Calu3 (cell line): ENCODE measurements around the gene CNKSR3. TPM values are rescaled to one million over a fixed set of nuclear protein-coding genes. Genes with fewer than 3 reads are reported as not detected.

Experiments
- BruUV-seq: library from RNA; stranded (reverse); fragments of 400-500 nt; replicated peaks from 2 replicates; lab custom pipeline; 2021; lab: Mats Ljungman, UMichigan
- CTCF ChIA-PET: fragments of 300-600 bp; sonication (Branson Sonifier 250); formaldehyde crosslinking; loops from one replicate; lab custom pipeline; 2022; ENCODE audit warnings: antibody characterized with exemption; lab: Charles Lee
- DNase-seq: peaks from one replicate; pipeline ENCODE4 v3.0.0; 2022
- H3K27ac Mint-ChIP-seq: one replicate; pipeline ENCODE4 v1.8.0; 2022; ENCODE audit warnings: mixed read lengths; ENCODE audit not compliant: unreplicated experiment
- H3K27me3 Mint-ChIP-seq: one replicate; pipeline ENCODE4 v1.8.0; 2022; ENCODE audit warnings: mixed read lengths; ENCODE audit not compliant: unreplicated experiment
- H3K36me3 Mint-ChIP-seq: one replicate; pipeline ENCODE4 v1.8.0; 2022; ENCODE audit warnings: mild to moderate bottlenecking, moderate library complexity, mixed read lengths; ENCODE audit not compliant: insufficient read depth, unreplicated experiment
- H3K4me1 Mint-ChIP-seq: one replicate; pipeline ENCODE4 v1.8.0; 2022; ENCODE audit warnings: mild to moderate bottlenecking, low read depth, mixed read lengths; ENCODE audit not compliant: unreplicated experiment
- H3K4me3 Mint-ChIP-seq: one replicate; pipeline ENCODE4 v1.8.0; 2022; ENCODE audit warnings: mild to moderate bottlenecking, low read depth, moderate library complexity, mixed read lengths; ENCODE audit not compliant: unreplicated experiment
- H3K9me3 Mint-ChIP-seq: one replicate; pipeline ENCODE4 v1.8.0; 2022; ENCODE audit warnings: low read depth, mixed read lengths; ENCODE audit not compliant: unreplicated experiment
- intact Hi-C: fragments of 100-400 bp; cut with micrococcal nuclease; formaldehyde crosslinking; loops from one replicate; pipeline ENCODE4 v1.10.0; 2022; ENCODE audit not compliant: unreplicated experiment
- total RNA-seq: library from RNA; stranded (reverse); gene quantifications from 2 replicates; pipeline ENCODE4 v1.2.3, GENCODE V29; 2022
- TF ChIP-seq, protein P1 (sequence below): fragments of 200-600 bp; IDR thresholded peaks from one replicate; pipeline ENCODE4 v1.8.0; 2022; ENCODE audit warnings: antibody characterized with exemption; ENCODE audit not compliant: unreplicated experiment

CNKSR3 gene
- total RNA-seq, 1 experiment from 2014 or later = 4.0 TPM

DNA sequence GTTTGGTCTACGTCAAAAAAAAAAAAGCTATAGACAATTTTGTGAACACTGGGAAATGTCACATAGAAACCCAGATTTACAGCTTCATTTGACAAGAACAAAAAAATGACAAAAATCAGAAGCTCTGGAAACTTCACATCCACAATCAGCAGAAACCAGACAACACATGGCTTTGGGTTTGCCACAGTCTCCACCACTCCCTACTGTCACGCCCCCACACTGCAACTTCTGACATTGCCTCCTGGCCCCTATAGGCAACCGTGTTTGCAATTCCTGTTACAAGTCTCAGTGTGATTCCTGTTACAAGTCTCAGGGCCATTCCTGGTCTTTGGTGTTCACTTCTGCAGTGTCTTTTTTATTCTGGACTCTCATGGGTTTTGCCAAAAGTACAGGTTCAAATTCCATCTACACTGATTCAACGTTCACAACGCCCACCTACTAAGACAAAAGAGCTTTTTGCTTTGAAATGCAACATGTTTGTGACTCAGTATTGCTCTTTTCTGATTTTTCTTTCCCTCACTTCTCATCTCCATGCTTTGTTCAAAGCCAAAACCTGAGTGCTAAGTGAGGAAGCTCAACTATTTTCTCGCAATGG, 12.0 kb downstream of the CNKSR3 start:
- Mint-ChIP-seq H3K4me3 (no peak overlapping the region), H3K9me3 (no peaks in the 10 kb centered on the region), H3K36me3 (no peaks in the 10 kb centered on the region), H3K27me3 (no peaks in the 10 kb centered on the region), H3K4me1 (peaks cover 12% of the 10 kb centered on the region), H3K27ac (no peak overlapping the region)
- no TSS peak for BruUV-seq
- CTCF ChIA-PET = no interaction called here
- TF ChIP-seq, protein P1, sequence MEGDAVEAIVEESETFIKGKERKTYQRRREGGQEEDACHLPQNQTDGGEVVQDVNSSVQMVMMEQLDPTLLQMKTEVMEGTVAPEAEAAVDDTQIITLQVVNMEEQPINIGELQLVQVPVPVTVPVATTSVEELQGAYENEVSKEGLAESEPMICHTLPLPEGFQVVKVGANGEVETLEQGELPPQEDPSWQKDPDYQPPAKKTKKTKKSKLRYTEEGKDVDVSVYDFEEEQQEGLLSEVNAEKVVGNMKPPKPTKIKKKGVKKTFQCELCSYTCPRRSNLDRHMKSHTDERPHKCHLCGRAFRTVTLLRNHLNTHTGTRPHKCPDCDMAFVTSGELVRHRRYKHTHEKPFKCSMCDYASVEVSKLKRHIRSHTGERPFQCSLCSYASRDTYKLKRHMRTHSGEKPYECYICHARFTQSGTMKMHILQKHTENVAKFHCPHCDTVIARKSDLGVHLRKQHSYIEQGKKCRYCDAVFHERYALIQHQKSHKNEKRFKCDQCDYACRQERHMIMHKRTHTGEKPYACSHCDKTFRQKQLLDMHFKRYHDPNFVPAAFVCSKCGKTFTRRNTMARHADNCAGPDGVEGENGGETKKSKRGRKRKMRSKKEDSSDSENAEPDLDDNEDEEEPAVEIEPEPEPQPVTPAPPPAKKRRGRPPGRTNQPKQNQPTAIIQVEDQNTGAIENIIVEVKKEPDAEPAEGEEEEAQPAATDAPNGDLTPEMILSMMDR = no peak
- DNase-seq = no peak
- intact Hi-C loops = no loop called here

DNA sequence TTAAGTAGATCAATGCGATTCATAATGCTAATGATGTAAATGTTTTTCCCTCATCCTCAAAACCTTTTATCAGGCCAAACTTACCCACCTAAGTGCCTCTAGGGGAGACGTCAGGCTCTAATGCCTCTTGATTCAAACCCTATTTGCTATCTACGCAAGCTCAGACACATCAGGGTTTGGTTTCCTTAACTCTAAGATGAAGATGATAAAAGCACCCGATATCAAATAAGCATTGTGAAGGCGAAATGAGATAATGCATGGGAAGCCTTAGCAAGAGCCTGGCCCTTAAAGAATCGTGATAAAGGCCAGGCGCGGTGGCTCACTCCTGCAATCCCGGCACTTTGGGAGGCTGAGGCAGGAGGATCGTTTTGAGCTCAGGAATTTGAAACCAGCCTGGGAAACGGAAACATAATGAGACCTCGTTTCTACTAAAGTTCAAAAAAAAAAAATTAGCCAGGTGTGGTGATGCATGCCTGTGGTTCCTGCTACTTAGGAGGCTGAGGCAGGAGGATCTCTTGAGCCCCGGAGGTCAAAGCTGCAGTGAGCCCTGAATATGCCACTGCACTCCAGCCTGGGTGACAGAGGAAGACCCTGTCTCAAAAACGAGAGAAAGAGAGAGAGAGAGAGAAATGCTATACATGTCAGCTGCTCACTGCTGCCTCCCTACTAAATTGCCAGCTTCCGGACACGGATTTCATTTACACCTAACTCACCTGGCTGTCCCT, 13.5 kb downstream of the CNKSR3 start:
- no peaks in the 10 kb centered on the region for H3K27me3 Mint-ChIP-seq
- intact Hi-C loops = no loop called here
- no peak overlapping the region for H3K27ac Mint-ChIP-seq
- H3K36me3 Mint-ChIP-seq = no peaks in the 10 kb centered on the region
- no peak for DNase-seq
- no peaks in the 10 kb centered on the region for H3K9me3 Mint-ChIP-seq
- H3K4me1 Mint-ChIP-seq = peaks cover 12% of the 10 kb centered on the region
- TF ChIP-seq, protein P1 = no peak
- CTCF ChIA-PET = no interaction called here
- H3K4me3 Mint-ChIP-seq = no peak overlapping the region
- BruUV-seq = no TSS peak

DNA sequence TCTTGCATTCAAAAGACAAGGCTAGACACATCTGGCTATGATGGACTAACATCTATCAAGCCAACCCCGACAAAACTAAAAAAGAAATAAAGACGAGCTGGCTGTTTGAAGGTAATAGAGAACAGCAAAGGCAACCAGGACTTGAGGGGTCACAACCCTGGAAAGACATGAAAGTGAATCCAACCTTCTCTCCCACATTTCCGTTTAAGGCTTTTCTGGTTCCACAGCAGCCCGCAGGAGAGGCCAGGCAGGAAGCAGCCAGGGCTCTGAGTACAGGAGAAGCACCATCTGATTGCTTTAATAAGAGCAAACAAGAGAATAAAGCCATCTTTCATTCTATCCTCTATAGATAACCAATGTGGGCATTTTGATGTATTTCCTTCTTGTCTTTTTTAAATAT, 14.3 kb downstream of the CNKSR3 start:
- no peaks in the 10 kb centered on the region for H3K27me3 Mint-ChIP-seq
- CTCF ChIA-PET = no interaction called here
- DNase-seq = no peak
- no peak overlapping the region for H3K4me3 Mint-ChIP-seq
- intact Hi-C loops = no loop called here
- H3K36me3 Mint-ChIP-seq = no peaks in the 10 kb centered on the region
- peaks cover 5% of the 10 kb centered on the region for H3K4me1 Mint-ChIP-seq
- no peaks in the 10 kb centered on the region for H3K9me3 Mint-ChIP-seq
- no TSS peak for BruUV-seq
- TF ChIP-seq, protein P1 = no peak
- H3K27ac Mint-ChIP-seq = no peak overlapping the region

DNA sequence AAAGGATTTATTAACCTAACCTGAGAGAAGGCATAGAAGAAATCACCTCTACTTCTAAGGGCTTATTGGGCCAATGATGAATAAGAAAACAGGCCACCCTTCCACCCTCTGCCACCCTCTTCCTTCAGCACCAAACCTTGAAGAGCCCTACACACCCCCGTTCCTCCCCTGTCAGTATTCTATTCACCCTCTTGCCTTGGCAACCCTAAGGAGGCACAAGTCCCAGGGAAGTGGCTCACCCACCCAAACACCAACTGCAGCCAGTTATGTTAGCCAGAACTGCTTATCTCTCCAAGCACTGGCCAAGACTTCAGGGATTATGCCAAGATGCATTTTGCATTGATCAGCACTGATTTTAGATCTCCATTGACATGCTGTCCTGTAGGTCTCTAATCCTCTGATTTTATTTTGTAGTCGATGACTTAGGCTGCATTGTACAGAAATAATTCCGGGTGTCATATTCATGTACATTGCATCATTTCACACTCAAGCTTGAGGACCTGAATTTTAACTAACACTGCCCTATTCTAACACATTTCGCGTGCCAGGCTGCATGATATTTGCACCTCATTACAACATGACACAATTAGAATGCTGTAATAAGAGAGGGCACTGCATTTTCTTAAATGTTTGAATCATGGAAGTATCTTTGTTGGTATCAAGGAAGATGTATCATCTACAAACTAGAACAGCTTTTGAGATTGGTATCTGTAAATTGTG, 15.7 kb downstream of the CNKSR3 start:
- CTCF ChIA-PET = no interaction called here
- Mint-ChIP-seq H3K27ac (no peak overlapping the region), H3K36me3 (no peaks in the 10 kb centered on the region), H3K4me3 (no peak overlapping the region), H3K4me1 (no peaks in the 10 kb centered on the region), H3K27me3 (no peaks in the 10 kb centered on the region), H3K9me3 (no peaks in the 10 kb centered on the region)
- intact Hi-C loops = no loop called here
- no peak for DNase-seq
- no TSS peak for BruUV-seq
- TF ChIP-seq, protein P1 = no peak
